Measurements from ENCODE around the gene CRKL.

GRCh38 chr22:20992456-20993303, 75.5 kb downstream of the CRKL start:
- TF ChIP-seq, protein P1, sequence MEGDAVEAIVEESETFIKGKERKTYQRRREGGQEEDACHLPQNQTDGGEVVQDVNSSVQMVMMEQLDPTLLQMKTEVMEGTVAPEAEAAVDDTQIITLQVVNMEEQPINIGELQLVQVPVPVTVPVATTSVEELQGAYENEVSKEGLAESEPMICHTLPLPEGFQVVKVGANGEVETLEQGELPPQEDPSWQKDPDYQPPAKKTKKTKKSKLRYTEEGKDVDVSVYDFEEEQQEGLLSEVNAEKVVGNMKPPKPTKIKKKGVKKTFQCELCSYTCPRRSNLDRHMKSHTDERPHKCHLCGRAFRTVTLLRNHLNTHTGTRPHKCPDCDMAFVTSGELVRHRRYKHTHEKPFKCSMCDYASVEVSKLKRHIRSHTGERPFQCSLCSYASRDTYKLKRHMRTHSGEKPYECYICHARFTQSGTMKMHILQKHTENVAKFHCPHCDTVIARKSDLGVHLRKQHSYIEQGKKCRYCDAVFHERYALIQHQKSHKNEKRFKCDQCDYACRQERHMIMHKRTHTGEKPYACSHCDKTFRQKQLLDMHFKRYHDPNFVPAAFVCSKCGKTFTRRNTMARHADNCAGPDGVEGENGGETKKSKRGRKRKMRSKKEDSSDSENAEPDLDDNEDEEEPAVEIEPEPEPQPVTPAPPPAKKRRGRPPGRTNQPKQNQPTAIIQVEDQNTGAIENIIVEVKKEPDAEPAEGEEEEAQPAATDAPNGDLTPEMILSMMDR (IDR thresholded peaks at IDR 0.05; ENCODE audit: low read depth, low read length) = no peak
- TF ChIP-seq MAX (IDR thresholded peaks at IDR 0.05; ENCODE audit: low read depth, low read length) (no peak), POLR2A (IDR thresholded peaks at IDR 0.05; ENCODE audit: extremely low read depth, insufficient read length) (no peak), MYC (IDR thresholded peaks at IDR 0.05; ENCODE audit: low read depth, low read length) (no peak)

Measured in NB4 (cell line).